HG02981 (cell line): Measurements from ENCODE around the gene SAC3D1.

Experiments
- ATAC-seq: cut with Tn5 transposase; IDR thresholded peaks from one replicate; pipeline ENCODE4 v1.9.1; 2021; ENCODE audit warnings: mild to moderate bottlenecking, moderate library complexity; ENCODE audit not compliant: unreplicated experiment

The SAC3D1 gene

DNA sequence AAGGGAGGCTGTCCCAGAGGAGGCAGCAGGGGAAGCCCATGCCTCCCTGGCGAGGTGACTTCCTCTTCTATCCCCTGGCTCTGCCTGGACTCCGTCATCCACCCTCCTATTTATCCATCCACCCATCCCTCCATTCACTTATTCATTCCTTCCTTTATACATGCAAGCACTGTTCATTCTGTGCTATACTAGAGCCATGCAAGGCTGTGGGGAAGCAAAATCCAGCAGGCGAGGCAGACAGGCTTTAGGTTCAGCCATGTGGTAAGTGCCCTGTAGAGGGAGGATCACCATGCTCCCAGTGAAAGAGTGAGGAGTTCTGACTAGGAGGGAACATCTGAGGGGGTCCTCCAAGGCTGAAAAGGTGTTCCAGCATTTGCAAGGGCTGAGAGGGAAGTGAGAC, 18.5 kb downstream of the SAC3D1 start:
- ATAC-seq: no peak

DNA sequence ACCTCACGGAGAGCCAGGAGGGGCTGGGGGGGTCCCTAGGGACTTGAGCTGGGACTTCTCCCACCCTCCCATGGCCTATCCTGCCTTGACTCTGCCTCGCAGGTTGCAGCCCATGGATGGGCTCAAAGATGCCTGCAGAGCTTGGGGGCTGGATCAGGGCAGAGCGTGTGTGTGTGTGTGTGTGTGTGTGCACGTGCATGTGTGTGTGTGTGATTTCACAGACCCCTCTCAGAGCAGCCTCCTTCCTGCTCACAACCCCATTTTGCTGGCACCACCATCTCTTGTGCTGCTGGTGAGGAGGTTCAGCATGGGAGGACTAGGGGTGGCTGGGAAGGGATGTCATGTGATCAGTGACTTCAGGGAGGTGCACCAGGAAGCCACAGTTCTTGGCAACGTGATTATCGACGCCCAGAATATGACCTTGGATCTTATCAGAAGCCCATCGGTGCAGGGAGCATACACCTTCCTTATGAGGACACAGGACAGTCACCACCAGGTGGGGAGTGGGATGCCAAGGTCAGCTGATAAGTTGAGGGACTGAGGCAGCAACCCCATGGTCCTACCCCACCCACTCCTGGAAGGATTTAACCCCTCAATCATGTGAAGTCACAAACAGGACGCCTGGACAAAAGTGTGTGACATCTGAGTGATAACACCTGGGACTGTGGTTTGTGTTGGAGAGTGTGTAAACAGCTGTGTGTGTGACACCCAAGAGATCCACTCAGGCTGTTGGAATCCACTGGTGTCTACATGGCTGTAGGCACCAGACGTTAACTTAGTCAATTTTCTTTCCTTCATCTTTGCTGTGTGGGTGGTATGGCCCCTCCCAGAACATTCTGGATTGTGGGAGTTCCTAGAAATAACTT, 19.2 kb downstream of the SAC3D1 start:
- no peak for ATAC-seq

DNA sequence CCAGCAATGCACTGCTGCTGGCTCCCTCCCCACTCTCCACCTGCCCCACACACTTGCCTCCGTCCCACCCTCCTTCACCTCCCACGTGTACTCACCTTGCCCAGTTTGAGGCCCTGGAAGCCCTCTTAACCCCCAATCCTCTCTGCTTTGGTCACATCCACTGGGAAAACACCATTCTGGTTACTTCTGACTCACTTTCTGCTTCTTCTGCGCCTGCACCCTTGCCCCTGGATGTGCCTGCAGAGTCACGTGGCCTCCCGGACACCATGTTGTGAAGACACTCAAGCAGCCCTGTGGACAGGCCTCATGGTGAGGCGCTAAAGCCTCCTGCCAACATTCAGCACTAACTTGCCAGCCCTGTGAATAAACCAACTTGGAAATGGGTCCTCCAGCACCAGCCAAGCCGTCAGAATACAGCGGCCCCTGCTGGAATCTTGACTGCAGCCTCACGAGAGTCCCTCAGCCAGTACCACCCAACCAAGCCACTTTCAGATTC, 20.0 kb downstream of the SAC3D1 start:
- no peak for ATAC-seq

DNA sequence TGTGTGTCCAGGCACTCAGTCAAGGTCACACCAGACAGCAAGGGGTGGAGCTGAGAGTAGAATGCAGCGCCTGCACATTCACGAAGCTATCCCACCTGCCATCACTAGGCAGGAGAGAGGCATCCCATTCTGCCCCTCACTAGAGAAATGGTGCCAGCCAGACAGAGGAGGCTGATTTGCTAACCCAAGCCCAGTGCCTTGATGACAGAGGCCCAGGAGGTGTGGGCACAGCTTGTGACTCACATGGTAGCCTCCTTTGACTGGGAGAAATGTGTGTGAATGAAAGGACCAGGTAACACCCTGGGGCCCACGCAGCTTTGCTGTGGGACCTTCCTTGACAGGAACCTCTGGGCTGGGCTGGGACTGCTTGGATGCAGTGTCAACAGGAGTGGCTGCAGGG, 22.5 kb downstream of the SAC3D1 start:
- no peak for ATAC-seq

DNA sequence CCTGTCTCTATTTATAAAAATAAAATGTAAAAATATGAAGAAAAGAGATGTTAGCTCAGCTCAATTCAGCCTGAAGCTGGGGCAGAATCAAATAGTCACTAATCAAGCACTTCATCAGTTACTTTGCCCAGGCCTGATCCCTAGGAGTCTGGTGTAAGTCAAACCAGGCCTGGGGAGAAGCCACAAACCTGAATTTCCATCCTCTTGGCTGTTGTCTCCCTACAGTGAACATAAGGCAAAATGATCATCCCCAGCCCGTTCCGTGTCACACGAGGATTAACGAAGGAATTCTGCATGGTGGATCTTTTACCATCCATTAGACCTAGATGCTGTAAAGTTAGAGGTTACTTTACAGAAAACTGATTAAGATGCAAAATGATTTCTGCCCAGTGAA, 23.8 kb downstream of the SAC3D1 start:
- no peak for ATAC-seq

DNA sequence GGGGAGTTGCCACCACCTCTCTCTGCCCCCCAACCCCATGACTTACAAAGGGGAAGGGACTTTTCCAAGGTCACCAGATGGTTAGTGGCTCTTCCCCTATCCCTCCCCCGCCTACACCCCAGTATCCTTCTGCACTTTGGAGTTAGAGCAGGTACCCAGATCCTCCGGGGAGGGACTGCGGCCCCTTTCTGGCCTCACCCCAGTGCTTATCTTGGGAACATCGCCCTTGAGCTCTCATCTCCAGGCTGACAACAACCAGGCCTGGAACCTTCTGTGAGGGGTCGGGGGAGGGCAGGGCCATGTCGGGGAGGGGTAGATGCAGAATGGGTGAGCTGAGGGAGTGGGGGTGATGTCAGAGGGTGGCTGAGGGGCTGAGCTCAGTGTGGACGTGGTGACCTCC, 24.8 kb downstream of the SAC3D1 start:
- ATAC-seq: no peak

DNA sequence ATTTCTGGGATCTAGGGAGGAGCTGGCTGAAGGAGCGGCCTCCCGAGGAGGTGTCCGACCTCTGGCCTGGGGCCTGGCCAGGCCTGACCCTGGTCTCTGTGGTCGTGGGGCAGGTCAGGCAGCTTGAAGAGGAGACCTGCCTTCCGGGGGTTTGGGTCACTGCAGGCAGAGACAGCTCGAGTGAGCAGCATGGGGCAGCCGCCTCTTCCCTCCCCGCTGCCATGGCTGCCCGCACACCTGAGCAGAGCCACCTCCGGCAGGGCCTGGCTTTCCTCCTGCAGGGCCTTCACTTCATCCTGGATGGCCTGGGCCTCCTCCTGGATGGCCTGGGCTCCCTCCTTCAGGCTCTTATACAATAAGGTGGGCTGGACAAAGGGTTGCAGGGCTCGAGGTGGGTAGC, 25.3 kb downstream of the SAC3D1 start:
- no peak for ATAC-seq

DNA sequence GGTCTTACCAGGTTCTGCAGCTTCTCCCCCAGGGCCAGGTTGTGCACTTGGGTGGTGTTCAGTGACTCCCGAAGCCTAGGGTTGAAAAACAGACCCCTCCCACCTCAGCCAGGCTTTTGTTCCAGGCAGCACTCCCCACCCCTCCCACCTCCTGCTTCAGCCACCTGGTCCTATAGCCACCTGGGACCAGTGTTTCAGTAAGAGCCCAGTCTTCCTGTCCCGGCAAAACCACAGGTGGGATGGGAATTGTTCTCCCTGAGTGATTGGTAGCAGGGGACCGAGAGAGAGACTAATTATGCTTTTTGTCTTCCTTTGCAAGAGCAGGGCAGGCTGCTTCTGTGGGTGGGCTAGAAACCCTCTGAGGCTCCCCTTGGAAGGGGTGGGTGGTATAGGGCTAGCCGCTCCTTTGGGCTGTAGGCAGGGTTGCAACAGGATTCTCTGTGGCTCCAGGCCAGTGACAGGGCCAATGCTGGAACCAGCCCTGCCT, 25.8 kb downstream of the SAC3D1 start:
- no peak for ATAC-seq

DNA sequence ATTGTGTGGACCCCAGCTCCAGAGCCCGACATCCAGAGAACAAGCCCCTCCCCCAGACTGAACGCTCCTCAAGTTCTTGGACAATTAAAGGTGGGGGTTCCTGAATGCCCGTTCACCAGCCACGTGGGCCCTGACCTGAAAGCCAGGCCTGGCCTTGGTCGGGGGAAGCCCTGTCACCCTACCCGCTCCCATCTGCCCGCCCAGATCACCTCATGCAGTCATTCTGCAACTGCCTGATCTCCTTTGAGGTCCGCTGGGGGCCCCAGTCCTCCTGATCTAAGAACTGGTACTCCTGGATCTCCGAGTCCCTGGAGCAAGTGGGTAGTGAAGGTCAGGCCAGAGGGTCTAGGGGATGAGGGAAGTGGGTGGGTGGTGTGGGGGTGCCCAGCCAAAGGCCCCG, 26.4 kb downstream of the SAC3D1 start:
- no peak for ATAC-seq

DNA sequence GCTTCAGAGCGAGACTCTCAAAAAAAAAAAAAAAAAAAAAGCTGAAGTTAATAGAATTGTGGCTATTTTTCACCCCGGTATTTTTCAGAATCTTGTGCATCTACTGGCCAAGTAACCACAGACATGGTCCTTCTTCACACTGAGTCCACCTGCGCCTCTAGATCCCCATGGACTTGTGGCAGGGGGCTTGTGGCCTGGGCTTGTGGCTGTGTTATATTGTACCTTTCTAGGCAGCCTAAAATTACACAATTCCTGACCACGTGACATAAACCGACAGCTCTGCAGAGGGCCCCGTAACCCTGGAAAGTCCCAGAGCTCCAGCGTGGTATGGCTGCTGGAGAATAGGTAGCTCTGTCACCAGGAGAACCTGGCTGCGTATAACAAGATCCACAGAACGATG, 28.2 kb downstream of the SAC3D1 start:
- no peak for ATAC-seq

DNA sequence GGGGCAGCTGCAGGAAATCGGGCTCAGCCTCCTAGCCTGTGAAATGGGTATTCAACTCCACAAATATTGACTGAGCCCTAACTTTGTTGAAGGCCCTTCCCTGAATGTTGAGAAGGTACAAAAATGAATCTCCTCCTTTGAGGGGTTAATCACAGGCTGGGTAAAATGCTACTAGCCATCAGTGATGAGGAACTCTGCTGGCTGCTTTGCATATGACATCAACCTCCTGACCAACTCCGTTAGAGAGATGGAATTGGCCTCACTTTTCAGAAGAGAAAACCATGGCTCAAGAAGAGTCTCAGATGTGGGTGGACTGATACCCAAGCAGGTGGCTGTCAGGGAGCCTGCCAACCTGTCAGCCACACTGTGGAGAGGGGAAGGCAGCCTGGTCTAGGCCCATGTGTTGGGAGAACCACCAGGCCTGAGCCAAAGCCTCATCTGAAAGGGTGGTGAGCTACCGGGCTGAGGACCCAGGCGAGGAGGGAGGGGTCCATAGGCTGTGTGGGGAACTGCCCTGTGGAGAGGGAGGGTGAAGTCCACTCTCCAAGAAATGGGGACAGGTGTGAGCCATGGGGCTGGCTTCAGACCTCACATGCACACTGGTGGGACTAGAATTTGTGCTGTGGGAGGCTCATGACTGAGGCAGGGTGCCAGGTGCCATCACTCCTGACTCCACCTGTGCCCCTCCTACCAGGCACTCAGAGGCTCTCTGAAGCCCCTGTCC, 31.1 kb downstream of the SAC3D1 start:
- no peak for ATAC-seq

DNA sequence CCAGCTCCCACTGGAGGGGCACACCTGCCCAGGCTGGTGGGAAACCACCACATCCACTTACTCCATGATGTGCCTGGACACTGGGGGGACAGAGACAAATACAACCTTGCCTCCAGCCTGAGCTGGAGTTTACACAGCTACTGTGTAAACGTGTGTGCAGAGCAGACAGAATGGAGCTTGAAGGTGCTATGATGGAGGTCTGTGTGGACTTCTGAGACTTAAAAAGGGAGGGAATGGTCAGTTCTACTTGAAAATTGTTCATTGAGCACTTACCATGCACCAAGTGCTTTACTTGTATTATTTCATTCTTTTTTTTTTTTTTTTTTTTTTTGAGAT, 31.6 kb downstream of the SAC3D1 start:
- ATAC-seq: no peak

DNA sequence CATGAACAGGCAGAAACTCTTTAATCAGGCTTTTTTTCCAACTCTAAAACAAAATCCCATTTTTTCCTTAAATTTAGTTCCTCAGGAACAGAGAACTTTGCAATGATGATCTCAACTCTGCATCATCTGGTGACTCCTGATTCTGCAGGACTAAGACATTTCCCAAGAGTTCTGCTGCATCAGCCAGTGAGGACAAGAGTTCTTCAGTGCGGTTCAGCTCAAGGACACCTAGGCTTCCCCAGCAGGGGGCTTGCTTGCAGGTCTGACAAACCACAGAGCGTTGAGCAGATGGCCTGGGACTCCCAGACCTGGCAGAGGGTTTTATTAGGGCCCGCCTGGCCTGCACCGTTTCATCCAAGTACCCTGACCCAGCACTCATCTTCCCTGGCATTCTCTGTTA, 36.4 kb downstream of the SAC3D1 start:
- no peak for ATAC-seq

DNA sequence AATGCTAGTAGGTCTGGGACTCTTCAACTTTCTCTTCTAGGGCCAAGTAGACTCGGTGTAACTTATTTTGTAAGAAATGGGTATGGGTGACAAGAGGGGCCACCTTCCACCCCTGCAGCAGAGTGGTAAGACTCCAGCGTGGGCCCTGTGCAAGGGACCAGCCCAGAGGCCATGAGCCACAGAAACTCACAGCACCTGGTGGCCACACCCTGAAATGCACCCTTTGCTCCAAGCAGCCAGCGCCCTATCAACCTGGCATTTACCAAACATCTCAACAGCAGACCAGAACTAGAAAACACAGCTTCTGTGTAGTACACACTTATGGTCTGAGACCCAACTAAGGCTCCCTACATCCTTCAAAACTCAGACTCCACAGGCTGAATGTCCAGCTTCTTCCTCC, 37.1 kb downstream of the SAC3D1 start:
- ATAC-seq: no peak

DNA sequence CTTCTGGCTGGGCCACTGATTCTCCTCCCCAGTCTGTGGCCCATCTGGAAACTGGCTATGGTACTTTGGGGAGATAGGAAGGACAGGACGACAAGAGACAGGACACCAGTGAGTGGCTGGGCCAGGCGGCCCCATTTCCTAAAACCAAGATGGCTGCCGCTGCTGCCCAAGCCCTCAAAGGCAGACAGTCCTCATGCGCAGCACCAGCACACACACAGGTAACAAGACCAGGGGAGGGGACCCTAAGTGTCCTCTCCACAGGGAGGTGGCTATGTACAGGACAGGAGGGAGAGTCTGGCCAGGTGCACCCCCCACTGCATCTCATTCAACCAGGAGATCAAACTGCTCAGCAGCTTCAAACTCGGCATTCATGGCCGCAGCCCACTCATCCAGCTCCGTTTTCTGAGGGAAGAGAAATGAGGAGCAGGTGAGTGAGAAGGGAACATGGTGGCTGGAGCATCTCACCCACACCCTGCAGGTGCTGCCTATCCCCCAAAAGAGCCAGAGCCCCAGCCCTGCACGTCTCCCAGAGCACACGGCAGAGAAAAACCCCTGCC, 37.9 kb downstream of the SAC3D1 start:
- ATAC-seq: no peak

DNA sequence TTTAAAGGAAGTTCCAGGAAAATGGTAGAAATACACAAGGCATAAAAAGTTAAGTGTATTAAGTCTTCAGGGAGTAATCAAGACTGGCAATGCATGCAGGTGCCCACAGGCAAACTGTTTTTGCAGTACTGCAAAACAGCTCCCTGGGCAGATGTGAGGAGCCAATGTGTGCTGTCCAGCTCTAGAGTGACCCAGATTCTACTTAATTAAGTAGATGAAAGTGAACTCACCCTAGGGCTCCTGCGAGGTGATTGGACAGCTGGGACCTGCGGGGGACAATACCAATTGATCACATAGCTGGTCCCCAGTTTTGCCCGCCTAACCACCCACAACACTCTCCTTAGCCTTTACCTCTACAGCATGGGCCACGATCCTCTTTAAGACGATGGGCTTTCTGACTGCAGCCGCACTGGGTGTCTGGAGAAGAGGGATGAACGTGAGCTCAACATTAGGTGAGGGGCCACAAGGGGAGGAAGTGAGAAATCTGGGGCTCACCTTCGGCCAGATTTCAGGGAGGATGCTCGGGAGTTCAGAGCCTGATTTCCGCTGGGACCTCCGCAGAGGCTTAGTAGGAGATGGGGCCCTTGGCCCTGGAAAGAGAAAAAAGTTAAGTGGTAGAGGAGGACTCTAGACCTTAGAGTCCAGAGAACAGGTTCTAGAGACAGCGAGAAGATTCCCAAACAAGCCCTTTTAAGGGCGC, 42.3 kb downstream of the SAC3D1 start:
- ATAC-seq: no peak

DNA sequence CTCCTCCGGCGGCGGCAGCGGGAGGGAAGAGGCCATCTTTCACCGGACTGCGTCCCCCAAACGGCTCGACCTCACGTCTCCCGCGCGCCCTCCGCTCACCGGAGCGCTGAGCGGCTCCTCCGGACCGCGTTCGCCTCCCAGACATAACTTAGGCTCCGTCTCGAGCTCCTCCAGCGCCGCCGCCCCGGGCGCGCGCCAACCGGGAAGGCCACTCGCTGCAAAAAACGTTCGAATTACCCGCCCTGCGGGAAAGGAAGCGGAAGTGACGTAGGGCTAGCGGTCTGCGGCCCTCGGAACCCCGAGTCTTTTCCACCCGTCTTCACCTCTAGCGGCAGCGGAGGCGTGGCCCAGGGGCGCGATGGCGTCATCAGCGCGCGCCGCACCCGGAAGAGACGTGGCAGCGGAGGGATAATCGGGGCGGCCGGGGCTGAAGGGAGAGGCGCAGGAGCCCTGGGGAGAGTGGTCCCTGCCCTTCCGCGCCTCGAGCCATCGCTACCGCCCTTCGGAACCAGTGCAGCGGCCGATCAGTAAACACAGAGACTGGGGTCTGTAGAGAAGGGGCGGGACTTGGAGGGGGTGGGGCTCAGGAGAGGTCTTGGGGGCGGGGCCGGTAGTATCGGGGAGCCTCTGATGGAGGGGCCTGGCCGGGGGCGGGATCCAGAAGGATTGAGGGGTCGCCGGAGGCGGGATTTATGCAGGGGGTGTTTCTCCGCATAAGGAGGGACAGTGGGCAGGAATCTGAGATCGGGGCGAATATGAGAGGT, 43.0 kb downstream of the SAC3D1 start, which contains the start of the genes CDCA5 and ZFPL1:
TSS of gene CDCA5 (minus strand) at position 207 of the 764 bp plus-strand sequence. CDS start at position 145, 62 bp downstream.
TSS of gene ZFPL1 (plus strand) at position 389 of the 764 bp plus-strand sequence. CDS start 477 bp downstream, outside the sequence.
- ATAC-seq: peak; percentile 67

DNA sequence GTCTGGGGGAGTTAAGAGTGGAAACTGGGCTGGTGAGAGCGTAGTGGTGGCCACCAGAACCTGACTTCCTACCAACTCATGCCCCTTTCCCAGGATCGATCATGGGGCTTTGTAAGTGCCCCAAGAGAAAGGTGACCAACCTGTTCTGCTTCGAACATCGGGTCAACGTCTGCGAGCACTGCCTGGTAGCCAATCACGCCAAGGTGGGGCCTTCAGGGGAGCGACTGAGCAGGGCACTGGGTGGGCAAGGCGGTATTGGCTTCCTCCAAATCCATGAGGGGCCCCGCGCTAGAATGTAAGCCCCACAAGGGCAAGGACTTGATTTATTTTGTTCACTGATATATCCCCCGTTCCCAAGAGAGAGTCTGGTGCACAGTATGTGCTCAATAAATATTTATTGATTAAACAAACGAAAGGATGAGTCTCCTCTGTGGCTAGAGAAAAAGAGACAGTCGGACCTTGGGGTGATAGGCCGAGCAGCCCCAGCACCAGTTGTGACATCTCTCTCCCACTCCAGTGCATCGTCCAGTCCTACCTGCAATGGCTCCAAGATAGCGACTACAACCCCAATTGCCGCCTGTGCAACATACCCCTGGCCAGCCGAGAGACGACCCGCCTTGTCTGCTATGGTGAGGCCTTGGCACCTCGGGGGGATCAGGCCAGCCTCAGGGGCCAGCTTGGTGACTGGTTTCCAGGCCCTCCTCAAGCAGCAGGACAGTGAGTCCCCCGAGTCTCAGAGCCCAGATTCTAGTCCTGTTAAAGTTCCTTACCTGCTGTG, 43.8 kb downstream of the SAC3D1 start:
- no peak for ATAC-seq

DNA sequence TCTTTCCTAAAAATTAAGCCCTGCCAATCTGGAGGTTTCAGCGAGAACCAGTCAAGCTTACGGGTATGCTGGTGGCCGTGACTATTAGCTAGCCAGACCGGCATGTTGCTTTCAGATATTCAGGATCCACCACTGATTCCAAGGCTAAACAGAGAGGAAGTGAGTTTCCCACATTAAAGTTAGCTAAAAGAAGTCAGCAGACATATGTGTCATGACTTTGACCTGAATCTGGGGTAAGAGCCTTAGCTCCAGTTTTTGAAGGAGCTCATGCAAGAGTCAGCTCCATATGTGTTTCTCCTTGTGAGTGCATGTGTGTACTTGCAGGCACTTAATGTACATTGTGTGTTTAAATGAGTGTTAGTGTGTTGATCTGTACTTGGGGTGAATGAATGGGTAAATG, 44.4 kb downstream of the SAC3D1 start:
- no peak for ATAC-seq
